Esophagus muscularis mucosa (tissue), 4 donors: ENCODE results near the gene NKX2-1. TPM values are rescaled to one million over a fixed set of nuclear protein-coding genes. Genes with fewer than 3 reads are reported as not detected.

Source experiments
- DNase-seq: peaks from one replicate; pipeline ENCODE4 v3.0.0-alpha.2; 2017; ENCODE audit errors: extremely low spot score
- H3K27ac ChIP-seq, 4 donors: fragments of 200-600 bp; sonication (generic); replicated peaks in 1 of 4; 1 replicate in 3 of 4; 2 replicates in 1 of 4; pipeline ENCODE4 v1.5.1; 2016 to 2019; ENCODE audit warnings: mild to moderate bottlenecking in 1 of 4
- H3K27me3 ChIP-seq, 4 donors: fragments of 200-600 bp; sonication (generic); one replicate each; pipeline versions ENCODE4 v1.5.1 to v1.6.0; 2016 to 2019
- H3K36me3 ChIP-seq, 4 donors: fragments of 200-600 bp; sonication (generic); one replicate each; pipeline ENCODE4 v1.5.1; 2016 to 2019
- H3K4me1 ChIP-seq, 4 donors: fragments of 200-600 bp; sonication (generic); one replicate each; pipeline ENCODE4 v1.5.1; 2016 to 2019
- H3K4me3 ChIP-seq, 4 donors: fragments of 200-600 bp; sonication (generic); 1 replicate in 2 of 4; 2 replicates in 2 of 4; pipeline ENCODE4 v1.5.1; 2016 to 2019; ENCODE audit warnings: mild to moderate bottlenecking in 4 of 4, moderate library complexity in 1 of 4
- H3K9me3 ChIP-seq, 4 donors: fragments of 200-600 bp; sonication (generic); 1 replicate in 3 of 4; 2 replicates in 1 of 4; pipeline ENCODE4 v1.5.1; 2016 to 2019
- EP300 ChIP-seq: sonication (generic); formaldehyde crosslinking; IDR thresholded peaks from one replicate; pipeline ENCODE4 v1.6.1; 2017; ENCODE audit warnings: antibody characterized with exemption
- POLR2A ChIP-seq: fragments of 450-650 bp; IDR thresholded peaks from one replicate; pipeline ENCODE4 v1.6.1; 2017; ENCODE audit warnings: antibody characterized with exemption, moderate library complexity, mild to moderate bottlenecking, low read depth
- POLR2AphosphoS5 ChIP-seq, 2 donors: sonication (generic); formaldehyde crosslinking; IDR thresholded peaks; one replicate each; pipeline ENCODE4 v1.6.1; 2017; ENCODE audit warnings: antibody characterized with exemption in 2 of 2
- WGBS: methylation state at CpG from one replicate; pipeline ENCODE4 v1.1.5; 2018; 5-methylcytosine and 5-hydroxymethylcytosine counted together
- intact Hi-C: fragments of 100-400 bp; cut with DNase I; formaldehyde crosslinking; loops from one replicate; pipeline ENCODE4 v1.15.1; 2023
- total RNA-seq, 4 donors: library from RNA; depleted of rRNA; stranded (reverse); fragments of >200 nt; gene quantifications; one replicate each; pipeline versions ENCODE4 v1.1.0 to v1.2.1, GENCODE V29; 2016
- TF ChIP-seq, protein P1 (sequence below), 3 experiments: fragments of 200-600 bp in 2 of 3; fragments of 450-650 bp in 1 of 3; sonication (generic) in 2 of 3; IDR thresholded peaks; one replicate each; pipeline ENCODE4 v1.5.1; 2017 to 2019; ENCODE audit warnings: antibody characterized with exemption in 3 of 3, mild to moderate bottlenecking in 2 of 3, moderate library complexity in 1 of 3

Gene NKX2-1
- total RNA-seq, 4 donors from 2014 or later, result 0.45 to 0.92 TPM; not detected in 2

DNA sequence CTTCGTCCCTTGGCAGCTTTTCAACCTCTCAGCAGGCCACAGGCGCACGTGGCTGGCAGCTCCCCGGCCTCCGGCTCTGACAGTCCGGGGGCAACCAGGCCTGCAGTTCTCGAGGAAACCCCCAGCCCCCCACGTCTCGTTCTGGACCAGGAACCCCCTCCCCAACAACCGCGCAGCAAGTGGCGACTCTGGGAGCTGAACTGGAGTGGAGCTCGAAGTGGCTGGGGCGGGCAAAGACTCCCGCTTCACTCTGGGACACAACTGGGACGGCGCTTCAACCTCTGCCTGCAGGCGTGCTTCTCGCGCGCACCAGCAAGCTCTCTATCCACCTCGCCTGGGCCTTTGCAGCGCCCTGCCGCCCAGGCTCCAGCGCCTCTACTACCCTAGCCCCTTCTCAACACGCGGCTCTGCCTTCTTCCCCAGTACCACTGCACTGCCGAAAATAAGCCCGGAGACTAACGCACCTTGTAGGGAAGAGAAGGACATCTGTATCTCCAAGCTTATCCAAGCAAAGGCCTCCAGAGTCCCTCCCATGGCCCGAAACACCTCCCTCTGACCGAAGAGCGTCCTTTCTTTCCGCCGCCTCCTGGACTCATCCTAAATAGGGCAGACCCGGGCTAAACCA, 2.4 kb upstream of the NKX2-1 start:
- Histone ChIP-seq H3K27ac (no peak overlapping the region), H3K4me3 (no peak overlapping the region), H3K36me3 (no peaks in the 10 kb centered on the region), H3K27me3 (peaks cover 3 to 100% (median 85%) of the 10 kb centered on the region in 4 donors), H3K4me1 (peaks cover 30 to 74% (median 68%) of the 10 kb centered on the region in 4 donors), H3K9me3 (no peaks in the 10 kb centered on the region)
- no peak for TF ChIP-seq POLR2AphosphoS5 (IDR thresholded peaks at IDR 0.05)
- TF ChIP-seq, protein P1, sequence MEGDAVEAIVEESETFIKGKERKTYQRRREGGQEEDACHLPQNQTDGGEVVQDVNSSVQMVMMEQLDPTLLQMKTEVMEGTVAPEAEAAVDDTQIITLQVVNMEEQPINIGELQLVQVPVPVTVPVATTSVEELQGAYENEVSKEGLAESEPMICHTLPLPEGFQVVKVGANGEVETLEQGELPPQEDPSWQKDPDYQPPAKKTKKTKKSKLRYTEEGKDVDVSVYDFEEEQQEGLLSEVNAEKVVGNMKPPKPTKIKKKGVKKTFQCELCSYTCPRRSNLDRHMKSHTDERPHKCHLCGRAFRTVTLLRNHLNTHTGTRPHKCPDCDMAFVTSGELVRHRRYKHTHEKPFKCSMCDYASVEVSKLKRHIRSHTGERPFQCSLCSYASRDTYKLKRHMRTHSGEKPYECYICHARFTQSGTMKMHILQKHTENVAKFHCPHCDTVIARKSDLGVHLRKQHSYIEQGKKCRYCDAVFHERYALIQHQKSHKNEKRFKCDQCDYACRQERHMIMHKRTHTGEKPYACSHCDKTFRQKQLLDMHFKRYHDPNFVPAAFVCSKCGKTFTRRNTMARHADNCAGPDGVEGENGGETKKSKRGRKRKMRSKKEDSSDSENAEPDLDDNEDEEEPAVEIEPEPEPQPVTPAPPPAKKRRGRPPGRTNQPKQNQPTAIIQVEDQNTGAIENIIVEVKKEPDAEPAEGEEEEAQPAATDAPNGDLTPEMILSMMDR (IDR thresholded peaks at IDR 0.05), result no peak
- TF ChIP-seq EP300, result no peak
- 4% methylated on average over 22 of the region's 36 CpGs for WGBS
- DNase-seq, result peak; percentile 77
- intact Hi-C loops, result no loop called here

DNA sequence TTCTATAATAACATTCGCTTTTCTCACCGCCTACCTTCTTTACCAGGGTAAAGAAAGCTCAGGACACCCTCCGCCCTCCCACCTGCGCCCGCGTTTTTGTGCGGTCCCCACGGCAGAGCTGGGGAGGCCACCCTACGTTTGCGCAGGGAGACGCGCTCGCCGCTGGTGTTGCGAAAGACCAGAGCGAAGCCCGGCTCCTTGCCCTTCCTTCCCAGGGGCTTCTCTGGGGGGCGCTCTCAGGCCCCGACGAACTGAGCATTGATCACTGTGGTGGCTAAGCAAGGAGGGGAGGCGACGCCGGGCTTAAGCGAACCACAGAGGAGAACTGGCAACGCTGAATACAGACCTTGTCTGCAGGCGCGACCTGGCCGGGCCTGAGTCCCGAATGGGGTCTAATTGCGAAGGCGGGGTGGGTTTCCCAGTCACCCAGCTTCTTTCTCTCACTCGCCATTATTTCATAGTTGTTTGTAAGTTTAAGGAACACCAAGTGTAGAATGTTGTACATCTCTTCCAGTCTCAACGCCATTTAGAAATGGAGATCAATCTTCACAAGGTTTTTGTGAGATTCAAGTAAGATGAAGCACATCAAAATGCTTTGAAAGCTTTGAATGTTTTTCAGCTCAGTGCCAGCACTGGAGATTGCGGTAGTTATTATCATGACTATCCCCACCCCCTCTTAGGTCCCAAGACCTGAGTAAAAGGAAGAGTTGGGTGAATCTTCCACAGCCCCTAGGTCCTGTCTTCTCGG, 1.7 kb upstream of the NKX2-1 start:
- H3K4me3 ChIP-seq, result peak overlapping the region in 2 of 4 donors; percentile 43 to 44
- H3K27me3 ChIP-seq, result peaks cover 3 to 100% (median 86%) of the 10 kb centered on the region in 4 donors
- no peaks in the 10 kb centered on the region for H3K9me3 ChIP-seq
- 9% methylated on average over 25 of the region's 35 CpGs for WGBS
- peaks cover 30 to 79% (median 72%) of the 10 kb centered on the region in 4 donors for H3K4me1 ChIP-seq
- H3K36me3 ChIP-seq, result no peaks in the 10 kb centered on the region
- no peak overlapping the region for H3K27ac ChIP-seq
- TF ChIP-seq POLR2A (no peak), EP300 (no peak), POLR2AphosphoS5 (IDR thresholded peaks at IDR 0.05) (no peak)
- TF ChIP-seq, protein P1 (IDR thresholded peaks at IDR 0.05), result no peak
- DNase-seq, result peak; percentile 83
- intact Hi-C loops, result no loop called here

DNA sequence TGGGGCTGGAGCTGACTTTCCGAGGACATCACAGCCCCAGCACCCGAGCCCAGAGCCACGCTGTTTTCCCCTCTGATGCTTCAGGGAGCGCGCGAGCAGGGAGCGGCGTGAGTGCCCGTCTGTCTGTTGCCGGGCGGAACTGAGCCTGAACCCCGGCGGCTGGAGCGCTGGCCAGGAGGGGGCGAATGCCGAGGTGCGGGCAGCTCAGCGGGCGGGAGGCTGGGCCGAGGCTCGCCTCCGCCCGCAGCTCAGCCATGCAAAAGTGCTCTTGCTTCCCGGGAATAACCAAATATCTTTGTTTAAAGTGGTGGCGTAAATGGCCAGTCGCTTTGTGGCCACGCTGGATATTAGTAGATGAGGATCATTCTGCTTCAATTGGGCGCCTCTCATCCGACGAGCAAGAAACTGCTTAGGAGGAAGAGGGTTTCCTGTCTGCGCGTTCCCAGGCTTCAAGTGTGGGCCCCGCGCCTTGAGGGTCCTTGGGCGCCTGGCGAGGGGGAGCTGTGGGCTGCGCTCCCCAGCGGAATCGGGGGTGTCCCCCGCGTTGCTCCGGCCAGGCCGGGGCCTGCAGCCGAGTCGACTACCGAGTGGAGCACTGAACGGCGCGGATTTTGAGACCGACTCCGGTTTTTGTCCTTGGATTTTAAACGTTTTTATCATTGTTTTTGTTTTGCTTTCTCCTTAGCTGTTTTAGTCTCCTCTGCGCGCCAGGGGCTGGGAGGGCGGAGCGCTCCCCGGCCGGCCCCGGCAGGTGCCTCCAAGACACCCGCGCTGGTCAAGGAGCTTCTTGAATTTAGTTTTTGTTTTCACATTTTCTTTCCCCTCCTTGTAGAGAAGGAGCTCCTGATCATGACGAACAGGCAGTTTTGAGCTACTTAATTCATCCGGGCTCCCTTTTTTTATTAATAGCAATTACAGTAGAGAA, 831 bp upstream of the NKX2-1 start:
- Histone ChIP-seq H3K36me3 (no peaks in the 10 kb centered on the region), H3K4me3 (peak overlapping the region; percentile 34 to 46 (median 44)), H3K4me1 (peaks cover 30 to 79% (median 72%) of the 10 kb centered on the region in 4 donors), H3K27me3 (peaks cover 3 to 100% (median 81%) of the 10 kb centered on the region in 4 donors), H3K9me3 (no peaks in the 10 kb centered on the region), H3K27ac (no peak overlapping the region)
- 2% methylated on average over 43 of the region's 63 CpGs for WGBS
- intact Hi-C loops, result no loop called here
- TF ChIP-seq POLR2AphosphoS5 (IDR thresholded peaks at IDR 0.05) (no peak), POLR2A (no peak)
- TF ChIP-seq, protein P1 (IDR thresholded peaks at IDR 0.05), result no peak
- peak; percentile 57 for DNase-seq

DNA sequence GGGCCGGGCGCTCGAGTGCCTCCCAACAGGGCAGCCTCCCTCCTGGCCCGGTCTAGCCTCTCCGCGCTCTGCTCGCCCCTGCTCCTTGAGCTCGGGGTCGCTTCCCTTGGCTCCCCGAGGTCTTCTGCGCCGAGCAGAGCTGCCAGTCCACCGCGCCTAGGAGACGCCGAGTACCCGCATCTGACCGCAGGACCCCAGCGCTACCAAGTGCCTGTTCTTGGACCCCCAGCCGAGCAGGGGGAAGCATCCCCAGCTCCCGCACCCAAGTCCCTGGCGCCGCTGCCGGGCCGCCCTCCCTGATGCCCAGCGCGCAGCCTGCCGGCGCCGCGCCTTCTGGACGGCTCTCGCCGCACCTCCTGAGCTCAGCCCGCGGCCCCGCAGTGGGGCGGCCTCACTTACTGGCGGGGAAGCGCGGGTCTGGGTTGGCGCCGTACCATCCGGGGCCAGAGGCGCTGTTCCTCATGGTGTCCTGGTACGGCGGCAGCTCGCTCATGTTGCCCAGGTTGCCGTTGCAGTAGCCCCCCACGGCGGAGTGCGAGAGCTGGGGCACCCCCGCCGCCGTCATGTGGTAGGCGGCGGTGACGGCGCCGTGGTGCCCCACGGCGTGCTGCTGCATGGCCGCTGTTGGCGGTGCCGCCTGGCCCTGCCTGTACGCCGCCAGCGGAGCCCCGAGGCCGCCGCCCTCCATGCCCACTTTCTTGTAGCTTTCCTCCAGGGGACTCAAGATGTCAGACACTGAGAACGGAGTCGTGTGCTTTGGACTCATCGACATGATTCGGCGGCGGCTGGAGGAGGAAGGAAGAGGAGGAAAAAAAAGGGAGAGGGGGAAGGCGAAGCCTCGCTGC, 1.2 kb downstream of the NKX2-1 start:
- Histone ChIP-seq H3K9me3 (no peaks in the 10 kb centered on the region), H3K4me3 (peak overlapping the region; percentile 34 to 46 (median 44)), H3K27ac (no peak overlapping the region), H3K27me3 (peaks cover 3 to 100% (median 70%) of the 10 kb centered on the region in 4 donors), H3K36me3 (no peaks in the 10 kb centered on the region), H3K4me1 (peaks cover 30 to 68% (median 63%) of the 10 kb centered on the region in 4 donors)
- intact Hi-C loops, result no loop called here
- under 1% methylated on average over 22 of the region's 79 CpGs for WGBS
- TF ChIP-seq EP300 (no peak), POLR2A (no peak), POLR2AphosphoS5 (IDR thresholded peaks at IDR 0.05) (no peak)
- TF ChIP-seq, protein P1 (IDR thresholded peaks at IDR 0.05), result no peak
- DNase-seq, result peak; percentile 85
